Forelimb muscle (tissue), 1 donor: Measurements from ENCODE around the gene STPG2. TPM values are rescaled to one million over a fixed set of nuclear protein-coding genes. Genes with fewer than 3 reads are reported as not detected.

Source experiments
- DNase-seq: peaks from one replicate; pipeline ENCODE4 v3.0.0-alpha.2; 2013; ENCODE audit warnings: low read depth
- polyA plus RNA-seq: library from polyadenylated mRNA; unstranded; fragments of 120-200 nt; gene quantifications from one replicate; pipeline ENCODE4 v1.2.1, GENCODE V29; 2013; ENCODE audit not compliant: insufficient read length

STPG2 gene
- not detected for polyA plus RNA-seq

DNA sequence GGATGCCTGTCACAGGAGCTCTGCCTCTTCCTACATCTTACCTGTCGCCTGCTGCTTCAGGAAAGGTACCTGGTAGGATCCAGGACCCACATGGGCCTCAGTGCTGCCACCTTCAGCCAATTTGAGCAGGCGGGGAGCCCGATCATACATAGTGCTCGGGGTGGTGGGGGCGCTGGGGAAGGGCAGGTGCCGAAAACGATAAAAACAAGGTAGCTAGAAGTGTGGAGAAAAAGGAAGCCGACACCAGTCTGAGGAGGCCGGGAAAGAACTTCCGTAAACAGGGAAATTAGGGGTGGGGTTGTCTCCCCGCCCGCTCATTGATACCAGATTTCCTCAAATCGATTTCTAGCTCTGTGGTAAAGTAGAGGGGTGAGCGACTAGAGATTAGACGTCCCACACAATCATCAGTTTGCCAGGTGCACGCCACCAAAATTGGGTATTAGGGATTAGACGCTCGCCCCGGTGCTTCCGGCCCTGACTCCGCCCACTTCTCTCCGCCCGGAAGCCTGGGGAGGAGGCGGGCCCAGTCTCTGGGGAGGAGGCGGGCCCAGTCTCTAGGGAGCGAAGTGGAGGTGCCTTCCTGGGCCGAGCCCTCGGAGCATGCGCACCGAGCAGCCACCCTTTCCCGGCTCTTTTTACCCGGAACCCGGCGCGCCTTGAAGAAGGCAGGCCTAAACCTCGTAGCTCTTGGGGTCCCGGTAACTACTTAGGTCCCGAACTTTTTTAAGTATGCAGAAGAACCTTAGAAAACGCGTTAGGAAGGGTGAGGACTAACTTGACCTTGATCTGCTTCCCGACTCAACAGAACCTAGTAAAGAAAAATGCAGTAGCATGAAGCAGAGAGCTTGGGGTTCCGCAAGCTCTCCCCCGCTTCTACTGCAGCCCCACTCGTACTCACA, at the start of gene STPG2:
STPG2 (minus strand) TSS at position 476 of the 899 bp plus-strand sequence.
- no peak for DNase-seq

- DNase-seq = no peak
These were observed 42.0 kb upstream of the STPG2 start for GRCh38 chr4:98185279-98185678.

DNA sequence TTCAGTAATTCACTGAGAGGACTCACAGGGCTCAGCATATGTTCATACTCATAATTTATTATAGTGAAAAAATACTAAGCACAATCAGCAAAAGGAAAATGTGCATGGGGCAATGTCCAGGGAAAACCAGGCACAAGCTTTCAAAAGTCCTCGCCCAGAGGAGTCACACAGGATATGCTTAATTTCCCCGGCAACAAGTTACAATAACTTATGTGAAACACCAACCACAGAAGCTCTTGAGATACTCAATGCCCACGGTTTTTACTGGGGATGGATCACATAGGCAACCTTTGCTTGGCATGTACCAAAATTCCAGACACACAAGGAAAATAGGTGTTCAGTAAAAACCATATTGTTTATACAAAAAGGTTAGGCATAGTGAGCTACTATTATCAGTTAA, 38.5 kb upstream of the STPG2 start:
- no peak for DNase-seq

DNA sequence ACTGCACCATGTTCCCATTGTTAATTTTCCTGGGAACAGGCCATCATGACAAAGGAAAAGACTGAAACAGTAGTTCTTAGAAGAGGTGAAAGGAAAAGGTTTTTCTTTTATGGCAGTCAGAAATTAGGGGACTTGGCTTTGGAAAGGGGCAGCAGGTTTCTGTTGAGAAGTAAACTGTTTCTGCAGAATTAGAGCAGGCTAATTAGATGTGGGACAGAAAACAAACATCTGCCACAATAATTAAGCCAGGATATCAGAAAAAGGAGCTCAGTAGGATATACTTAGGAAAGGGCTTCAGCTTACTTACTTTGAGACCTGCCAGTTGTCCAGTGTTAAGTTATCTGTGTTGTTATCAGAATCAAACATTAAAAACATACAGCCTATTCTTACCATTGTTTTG, 36.7 kb upstream of the STPG2 start:
- DNase-seq = no peak

- DNase-seq = no peak
These were observed 33.3 kb upstream of the STPG2 start for GRCh38 chr4:98176531-98176930.

- DNase-seq = no peak
These were observed 26.8 kb upstream of the STPG2 start for GRCh38 chr4:98170035-98170434.

- no peak for DNase-seq
These were observed 23.4 kb upstream of the STPG2 start for GRCh38 chr4:98166731-98167041.

DNA sequence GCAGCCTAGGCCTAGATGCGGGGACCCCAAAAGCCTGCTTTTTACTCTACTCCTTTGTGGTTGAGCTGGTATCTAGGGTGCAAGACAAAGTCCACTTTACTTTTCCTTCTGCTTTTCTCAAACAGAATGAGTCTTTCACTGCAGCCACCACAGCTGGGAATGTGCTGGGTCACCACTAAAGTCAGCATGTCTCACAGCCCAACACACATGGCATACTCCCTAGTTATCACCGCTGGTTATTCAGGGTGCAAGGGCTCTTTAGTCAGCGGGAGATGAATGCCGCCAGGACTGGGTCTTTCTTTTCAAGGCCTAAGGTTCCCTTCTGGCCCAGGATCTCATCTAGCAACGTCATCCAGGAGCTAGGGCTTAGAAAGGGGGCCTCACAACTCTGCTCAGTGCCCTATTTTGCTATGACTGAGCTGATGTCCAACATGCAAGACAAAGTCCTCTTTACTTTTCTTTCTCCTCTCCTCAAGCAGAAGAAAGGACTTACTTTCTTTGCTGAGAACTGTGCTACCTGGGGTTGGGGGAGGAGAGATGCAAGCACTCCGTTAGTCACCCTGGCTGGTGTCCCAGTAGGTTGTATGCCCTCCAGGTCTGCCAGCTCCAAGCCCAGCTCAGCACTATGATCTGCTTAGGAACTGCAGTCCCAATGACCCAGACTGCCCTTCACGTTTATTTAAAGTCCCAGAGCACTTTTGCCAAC, 22.9 kb upstream of the STPG2 start:
- DNase-seq = no peak

GRCh38 chr4:98162696-98163095, 19.4 kb upstream of the STPG2 start:
- no peak for DNase-seq

DNA sequence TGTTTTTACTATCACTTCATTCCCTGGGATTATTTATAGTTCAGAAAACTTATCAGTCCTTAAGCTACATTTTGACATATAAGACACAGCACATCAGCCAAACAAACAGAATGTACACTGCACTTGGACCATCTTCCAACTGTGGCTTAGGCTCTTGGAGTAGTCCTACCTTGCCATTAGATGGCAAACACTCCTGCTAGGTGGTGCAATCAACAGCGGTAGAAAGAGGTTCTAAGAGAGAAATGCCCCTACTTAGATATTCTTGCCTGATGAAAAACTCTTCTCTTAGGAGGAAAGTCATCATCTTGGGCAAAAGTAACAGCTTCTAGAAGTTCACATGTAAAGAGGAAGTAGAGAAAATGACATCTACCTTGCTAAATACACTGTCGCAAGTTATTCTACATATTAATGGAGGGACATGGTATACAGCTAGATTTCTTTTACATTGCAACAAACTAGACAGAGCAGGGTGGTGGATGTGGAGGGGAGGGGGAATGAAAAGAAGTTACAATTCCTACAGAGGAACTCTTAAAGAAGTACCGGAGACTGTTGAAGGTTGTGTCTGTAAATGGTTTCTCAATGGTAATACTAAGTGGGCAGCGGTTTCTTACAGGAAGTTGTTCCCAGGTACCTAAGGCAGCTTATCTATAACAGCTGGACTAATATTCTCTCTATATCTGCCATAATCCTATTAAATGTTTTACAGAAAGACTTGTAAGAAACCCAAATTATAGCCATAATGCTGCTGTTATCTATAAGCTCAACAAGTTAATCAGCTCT, 8.1 kb upstream of the STPG2 start:
- no peak for DNase-seq

GRCh38 chr4:98150092-98150761, 7.0 kb upstream of the STPG2 start:
- DNase-seq = no peak

GRCh38 chr4:98148856-98149255, 5.6 kb upstream of the STPG2 start:
- no peak for DNase-seq

- no peak for DNase-seq
These were observed 17.1 kb downstream of the STPG2 start for GRCh38 chr4:98126141-98126540.

DNA sequence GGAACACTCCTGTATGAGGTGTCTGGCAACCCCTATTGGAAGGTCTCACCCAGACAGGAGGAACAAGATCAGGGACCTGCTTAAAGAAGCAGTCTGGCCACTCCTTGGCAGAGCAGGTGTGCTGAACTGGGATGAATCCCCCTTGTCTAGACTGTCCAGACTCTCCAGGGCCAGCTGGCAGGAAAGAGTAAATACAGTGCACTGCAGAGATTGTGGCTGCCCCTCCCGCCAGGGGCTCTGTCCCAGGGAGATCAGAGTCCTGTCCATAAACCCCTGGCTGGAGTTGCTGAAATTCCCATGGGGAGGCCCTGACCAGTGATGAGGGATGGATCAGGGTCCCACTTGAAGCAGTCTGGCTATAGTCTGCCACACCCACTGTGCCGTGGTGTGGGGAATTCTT, 17.7 kb downstream of the STPG2 start:
- no peak for DNase-seq

DNA sequence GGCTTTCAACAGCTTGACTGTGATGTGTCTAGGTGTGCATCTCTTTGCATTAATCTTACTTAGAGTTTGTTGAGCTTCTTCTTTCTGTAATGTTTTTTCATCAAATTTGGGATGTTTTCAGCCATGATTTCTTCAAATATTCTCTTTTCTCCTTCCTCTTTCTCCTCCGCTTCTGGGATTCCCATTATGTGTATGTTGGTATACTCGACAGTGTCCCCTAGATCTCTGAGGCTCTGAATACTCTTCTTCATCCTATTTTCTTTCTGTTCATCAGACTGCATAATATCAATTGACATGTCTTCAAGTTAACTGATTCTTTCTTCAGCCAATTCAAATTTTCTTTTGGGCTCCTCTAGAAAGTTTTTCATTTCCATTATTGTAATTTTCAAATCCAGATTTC, 25.9 kb downstream of the STPG2 start:
- no peak for DNase-seq

DNA sequence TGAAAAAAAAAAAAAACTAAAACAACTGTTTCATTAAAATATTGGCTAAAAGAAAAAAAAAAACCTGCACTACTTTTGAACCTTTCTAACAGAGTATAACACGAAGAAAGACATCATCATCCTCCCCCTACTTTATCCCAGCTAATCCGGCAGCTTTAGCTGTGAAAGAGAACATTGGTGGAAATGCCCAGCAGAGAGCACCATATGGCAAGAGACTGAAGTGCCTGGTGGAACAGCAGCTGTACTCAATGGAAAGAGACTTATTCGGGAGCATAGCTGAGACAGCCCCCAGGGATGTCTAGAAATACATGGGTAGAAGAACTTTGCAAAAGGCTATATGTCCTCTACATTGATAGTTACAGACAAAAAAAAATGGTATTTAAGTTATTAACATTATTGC, 30.3 kb downstream of the STPG2 start:
- peak; percentile 8 for DNase-seq

GRCh38 chr4:98110929-98111328, 32.3 kb downstream of the STPG2 start:
- DNase-seq = no peak

DNA sequence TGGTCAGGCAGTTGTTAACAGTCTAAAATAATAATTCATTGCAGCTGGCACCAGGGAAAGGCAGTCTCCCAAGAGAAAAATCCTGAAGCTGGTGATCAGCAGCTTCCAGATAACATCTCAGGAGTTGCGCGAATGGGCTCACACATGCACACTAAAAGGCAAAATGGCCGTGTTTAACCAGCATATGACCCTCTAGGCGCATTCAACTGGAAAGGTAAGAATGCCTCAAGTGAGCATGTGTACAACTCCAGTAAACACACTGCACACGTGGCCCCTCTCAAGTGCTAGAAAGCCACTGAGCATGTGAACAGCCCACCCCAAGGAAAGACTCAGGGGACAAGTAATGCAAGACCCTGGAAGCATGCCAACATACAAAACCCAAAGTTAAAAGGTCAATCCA, 33.1 kb downstream of the STPG2 start:
- DNase-seq = no peak

- no peak for DNase-seq
These were observed 40.6 kb downstream of the STPG2 start for GRCh38 chr4:98102660-98103059.

DNA sequence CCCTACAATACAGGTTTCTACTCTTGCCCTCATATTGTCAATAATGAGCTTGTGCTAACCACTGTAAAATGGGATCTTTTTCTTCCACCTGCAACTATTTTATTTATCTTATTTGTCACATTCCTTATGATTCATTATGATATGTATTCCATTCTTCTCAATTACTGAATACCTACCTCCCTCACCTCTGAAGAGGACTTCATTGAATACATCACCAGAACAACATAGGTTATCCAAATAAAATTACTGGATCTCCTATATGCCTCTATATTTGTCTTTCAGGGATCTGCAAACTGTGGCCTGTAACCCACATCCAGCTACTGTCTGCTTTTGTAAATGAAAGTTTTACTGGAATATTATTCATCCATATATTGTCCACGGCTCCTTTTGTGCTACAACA, 41.3 kb downstream of the STPG2 start:
- DNase-seq = no peak

- no peak for DNase-seq
These were observed 44.5 kb downstream of the STPG2 start for GRCh38 chr4:98098764-98099163.

GRCh38 chr4:98094118-98094517, 49.2 kb downstream of the STPG2 start:
- no peak for DNase-seq
